HL-60 (cell line): ENCODE results near the gene HOXA2.

Source experiments
- DNase-seq, 2 experiments: peaks; one replicate each; pipeline ENCODE4 v3.0.0-alpha.2; 2010 to 2020; ENCODE audit warnings: low read depth in 1 of 2, low spot score in 1 of 2
- H3K27ac ChIP-seq: fragments of 250-450 bp; sonication (Bioruptor Pico); replicated peaks from 2 replicates; pipeline ENCODE4 v1.5.1; 2020; ENCODE audit warnings: mild to moderate bottlenecking, moderate library complexity
- H3K27me3 ChIP-seq: fragments of 250-450 bp; sonication (Bioruptor Pico); 2 replicates; pipeline ENCODE4 v1.5.1; 2021; ENCODE audit warnings: mild to moderate bottlenecking, moderate library complexity; ENCODE audit not compliant: insufficient read depth, poor library complexity, severe bottlenecking
- H3K4me3 ChIP-seq: replicated peaks from 2 replicates; pipeline ENCODE4 v1.5.1; 2011; ENCODE audit warnings: mild to moderate bottlenecking, control low read depth, low read length; ENCODE audit not compliant: insufficient read depth
- GABPA ChIP-seq: IDR thresholded peaks from 2 replicates; pipeline ENCODE4 v1.6.1; 2012; ENCODE audit warnings: low read depth
- POLR2AphosphoS5 ChIP-seq: IDR thresholded peaks from 2 replicates; pipeline ENCODE4 v1.6.1; 2012; ENCODE audit warnings: low read depth
- SPI1 ChIP-seq: IDR thresholded peaks from 2 replicates; pipeline ENCODE4 v1.6.1; 2012; ENCODE audit warnings: low read depth, mild to moderate bottlenecking, borderline replicate concordance
- TF ChIP-seq, protein P1 (sequence below): IDR thresholded peaks from 2 replicates; pipeline ENCODE4 v1.6.1; 2012; ENCODE audit warnings: low read depth; ENCODE audit not compliant: insufficient replicate concordance
- TF ChIP-seq, protein P2 (sequence below): IDR thresholded peaks from one replicate; pipeline ENCODE4 v1.5.1; 2011; ENCODE audit warnings: low read length, control low read depth, inconsistent platforms; ENCODE audit not compliant: insufficient read depth

The HOXA2 gene

DNA sequence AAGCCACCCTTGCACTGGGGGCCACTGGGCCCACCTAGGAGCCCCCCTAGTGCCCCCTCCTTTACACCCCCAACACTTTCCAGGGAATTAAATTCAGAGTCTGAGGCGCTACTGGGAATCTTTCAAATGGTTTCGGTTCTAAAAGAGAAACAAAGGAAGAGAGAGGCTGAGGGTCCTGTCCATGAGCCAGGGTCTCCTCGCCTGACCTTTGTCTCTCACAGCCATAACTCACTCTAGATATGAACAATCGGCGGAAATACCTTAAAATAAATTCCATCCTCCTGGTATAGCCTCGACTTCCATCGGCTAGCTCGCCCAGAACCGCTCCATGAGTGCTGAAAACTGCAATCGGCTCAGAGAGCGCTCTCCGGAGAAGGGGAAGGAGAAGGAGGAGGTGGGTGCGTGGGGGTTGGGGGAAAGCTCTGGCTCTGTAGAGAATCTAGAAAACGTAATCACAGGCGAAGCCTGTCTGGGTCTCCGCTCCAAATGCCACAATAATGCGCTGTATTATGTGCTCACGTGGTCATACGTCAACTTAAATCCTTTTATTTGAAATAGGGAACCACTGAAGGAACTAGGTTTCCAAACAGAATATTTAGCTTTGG is 15.5 kb upstream of the HOXA2 start:
- no peak for TF ChIP-seq GABPA
- TF ChIP-seq, protein P1, sequence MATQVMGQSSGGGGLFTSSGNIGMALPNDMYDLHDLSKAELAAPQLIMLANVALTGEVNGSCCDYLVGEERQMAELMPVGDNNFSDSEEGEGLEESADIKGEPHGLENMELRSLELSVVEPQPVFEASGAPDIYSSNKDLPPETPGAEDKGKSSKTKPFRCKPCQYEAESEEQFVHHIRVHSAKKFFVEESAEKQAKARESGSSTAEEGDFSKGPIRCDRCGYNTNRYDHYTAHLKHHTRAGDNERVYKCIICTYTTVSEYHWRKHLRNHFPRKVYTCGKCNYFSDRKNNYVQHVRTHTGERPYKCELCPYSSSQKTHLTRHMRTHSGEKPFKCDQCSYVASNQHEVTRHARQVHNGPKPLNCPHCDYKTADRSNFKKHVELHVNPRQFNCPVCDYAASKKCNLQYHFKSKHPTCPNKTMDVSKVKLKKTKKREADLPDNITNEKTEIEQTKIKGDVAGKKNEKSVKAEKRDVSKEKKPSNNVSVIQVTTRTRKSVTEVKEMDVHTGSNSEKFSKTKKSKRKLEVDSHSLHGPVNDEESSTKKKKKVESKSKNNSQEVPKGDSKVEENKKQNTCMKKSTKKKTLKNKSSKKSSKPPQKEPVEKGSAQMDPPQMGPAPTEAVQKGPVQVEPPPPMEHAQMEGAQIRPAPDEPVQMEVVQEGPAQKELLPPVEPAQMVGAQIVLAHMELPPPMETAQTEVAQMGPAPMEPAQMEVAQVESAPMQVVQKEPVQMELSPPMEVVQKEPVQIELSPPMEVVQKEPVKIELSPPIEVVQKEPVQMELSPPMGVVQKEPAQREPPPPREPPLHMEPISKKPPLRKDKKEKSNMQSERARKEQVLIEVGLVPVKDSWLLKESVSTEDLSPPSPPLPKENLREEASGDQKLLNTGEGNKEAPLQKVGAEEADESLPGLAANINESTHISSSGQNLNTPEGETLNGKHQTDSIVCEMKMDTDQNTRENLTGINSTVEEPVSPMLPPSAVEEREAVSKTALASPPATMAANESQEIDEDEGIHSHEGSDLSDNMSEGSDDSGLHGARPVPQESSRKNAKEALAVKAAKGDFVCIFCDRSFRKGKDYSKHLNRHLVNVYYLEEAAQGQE: no peak
- DNase-seq: no peak
- Histone ChIP-seq H3K27ac (no peak overlapping the region), H3K4me3 (no peak overlapping the region), H3K27me3 (peaks cover 3% of the 10 kb centered on the region)

DNA sequence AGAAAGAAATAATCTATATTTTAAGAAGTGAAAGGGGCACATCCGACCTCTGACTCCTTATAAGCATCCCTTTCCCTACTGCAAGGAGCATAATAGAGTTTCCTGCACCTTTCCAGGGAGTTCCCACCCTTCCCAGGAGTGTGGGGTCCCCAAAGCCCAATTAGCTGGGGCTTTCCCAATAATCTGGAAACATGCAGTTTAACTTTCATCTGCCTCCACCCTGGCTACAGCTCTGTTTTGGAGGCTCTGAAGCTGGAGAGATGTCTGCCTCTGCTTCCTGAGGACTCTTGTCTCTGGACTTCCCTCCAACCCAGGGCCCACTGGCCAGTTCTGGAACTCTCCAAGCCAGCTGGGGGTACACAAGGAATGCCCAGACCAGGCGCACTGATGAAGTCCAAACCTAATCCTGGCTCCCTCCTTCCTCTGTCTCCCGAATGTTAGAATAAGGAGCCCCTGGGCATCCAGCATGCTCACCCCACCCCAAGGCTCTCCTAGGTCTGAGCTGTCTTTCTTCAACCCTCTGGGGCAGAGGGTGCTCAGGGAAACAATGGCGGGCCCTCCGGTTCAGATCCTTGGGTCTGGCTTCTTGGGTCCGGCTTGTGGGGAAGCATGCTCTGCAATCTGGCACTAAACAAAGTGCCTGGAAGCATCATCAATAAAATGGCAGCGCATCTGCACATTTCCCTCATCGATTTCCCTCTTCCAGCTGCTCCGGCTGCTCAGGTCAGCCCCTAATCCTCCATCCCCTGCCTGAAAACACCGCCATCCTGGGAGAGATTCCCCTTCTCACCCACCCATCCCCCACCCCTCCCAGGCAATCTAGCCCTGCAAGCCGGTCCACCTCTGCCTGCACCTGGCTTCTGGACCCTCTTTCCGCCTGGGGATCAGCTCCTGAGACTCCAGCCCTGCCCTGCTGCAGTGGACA is 14.7 kb upstream of the HOXA2 start:
- no peak for DNase-seq
- Histone ChIP-seq H3K27ac (no peak overlapping the region), H3K27me3 (peaks cover 3% of the 10 kb centered on the region), H3K4me3 (no peak overlapping the region)
- TF ChIP-seq POLR2AphosphoS5 (no peak), GABPA (no peak), SPI1 (no peak)
- TF ChIP-seq, protein P2, sequence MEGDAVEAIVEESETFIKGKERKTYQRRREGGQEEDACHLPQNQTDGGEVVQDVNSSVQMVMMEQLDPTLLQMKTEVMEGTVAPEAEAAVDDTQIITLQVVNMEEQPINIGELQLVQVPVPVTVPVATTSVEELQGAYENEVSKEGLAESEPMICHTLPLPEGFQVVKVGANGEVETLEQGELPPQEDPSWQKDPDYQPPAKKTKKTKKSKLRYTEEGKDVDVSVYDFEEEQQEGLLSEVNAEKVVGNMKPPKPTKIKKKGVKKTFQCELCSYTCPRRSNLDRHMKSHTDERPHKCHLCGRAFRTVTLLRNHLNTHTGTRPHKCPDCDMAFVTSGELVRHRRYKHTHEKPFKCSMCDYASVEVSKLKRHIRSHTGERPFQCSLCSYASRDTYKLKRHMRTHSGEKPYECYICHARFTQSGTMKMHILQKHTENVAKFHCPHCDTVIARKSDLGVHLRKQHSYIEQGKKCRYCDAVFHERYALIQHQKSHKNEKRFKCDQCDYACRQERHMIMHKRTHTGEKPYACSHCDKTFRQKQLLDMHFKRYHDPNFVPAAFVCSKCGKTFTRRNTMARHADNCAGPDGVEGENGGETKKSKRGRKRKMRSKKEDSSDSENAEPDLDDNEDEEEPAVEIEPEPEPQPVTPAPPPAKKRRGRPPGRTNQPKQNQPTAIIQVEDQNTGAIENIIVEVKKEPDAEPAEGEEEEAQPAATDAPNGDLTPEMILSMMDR: no peak
- TF ChIP-seq, protein P1: no peak

DNA sequence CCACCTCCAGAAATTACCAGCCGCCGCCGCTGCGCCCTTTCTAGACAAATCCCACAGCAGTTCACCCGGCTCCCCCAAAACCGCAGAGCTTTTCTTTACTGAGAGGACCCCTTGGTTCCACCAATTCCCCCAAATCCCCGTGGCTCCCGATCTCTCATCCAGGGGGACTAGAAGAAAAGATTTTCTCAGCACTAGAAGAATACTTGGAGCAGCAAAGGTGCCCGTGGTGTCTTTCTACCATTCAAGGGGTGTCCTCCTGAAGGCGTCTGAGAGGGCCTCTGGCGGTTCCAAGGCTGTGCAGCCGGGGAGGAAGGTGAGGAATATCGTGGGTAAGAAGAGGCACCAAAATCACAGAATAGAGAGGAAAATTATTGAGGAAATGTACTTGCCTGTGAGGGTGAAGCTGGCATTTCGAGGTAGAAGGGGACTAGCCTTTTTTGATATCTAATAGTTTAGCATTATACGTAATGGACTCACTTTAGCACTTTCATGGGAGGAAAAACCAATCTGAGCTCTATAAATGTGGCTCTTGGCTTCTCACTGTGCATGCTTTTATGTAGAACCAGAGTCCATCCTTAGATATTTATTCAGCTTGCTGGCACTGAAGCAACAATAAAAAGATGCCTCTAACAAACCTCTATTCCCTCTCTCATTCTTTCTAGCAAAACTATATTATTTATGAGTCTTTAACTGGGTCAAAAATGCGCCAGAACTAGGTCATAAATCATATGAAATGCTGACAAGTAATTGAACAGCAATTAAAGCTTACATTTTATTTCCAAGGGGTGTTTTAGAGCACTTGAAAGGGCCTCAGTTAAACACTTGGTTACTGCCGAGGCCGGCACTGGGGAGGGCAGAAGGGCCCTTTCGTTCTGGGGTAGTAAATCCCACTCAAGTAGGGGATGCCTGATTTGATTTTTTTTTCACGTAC is 13.8 kb upstream of the HOXA2 start:
- TF ChIP-seq GABPA: no peak
- TF ChIP-seq, protein P2: no peak
- no peak for TF ChIP-seq POLR2AphosphoS5
- TF ChIP-seq, protein P1: no peak
- TF ChIP-seq SPI1: no peak
- H3K4me3 ChIP-seq: no peak overlapping the region

More for the DNA sequence above, 13.8 kb upstream of the HOXA2 start:
- peaks cover 3% of the 10 kb centered on the region for H3K27me3 ChIP-seq
- no peak for DNase-seq
- H3K27ac ChIP-seq: no peak overlapping the region
